ENCODE data around the gene MYT1. TPM values are rescaled to one million over a fixed set of nuclear protein-coding genes. Genes with fewer than 3 reads are reported as not detected.
A peak's percentile ranks its signal among the peaks of the same experiment; 100 is the strongest.

MYT1 gene
- total RNA-seq, 1 experiment from 2014 or later, result 2.0 TPM

DNA sequence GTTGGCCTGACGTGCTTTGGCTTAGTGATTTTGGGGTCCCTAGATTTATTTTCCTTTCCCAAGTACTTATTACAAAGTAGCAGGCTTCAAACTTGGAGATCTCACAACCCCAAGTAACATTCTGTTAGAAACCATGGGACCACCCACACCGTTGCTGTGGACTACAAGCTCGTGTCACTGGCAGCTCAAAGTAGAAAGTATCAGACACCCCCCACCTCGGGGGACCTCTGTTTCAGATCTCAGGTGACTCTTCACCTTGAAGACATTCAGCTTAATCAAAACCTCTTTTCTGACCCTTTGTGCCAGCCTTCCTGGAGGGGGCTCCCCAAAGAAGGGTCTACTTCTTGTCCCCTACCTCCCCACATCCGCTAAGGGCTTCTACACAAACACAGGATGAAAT lies 15.7 kb upstream of the MYT1 start:
- Mint-ChIP-seq H3K9me3 (peaks cover 31% of the 10 kb centered on the region), H3K4me1 (peaks cover 24% of the 10 kb centered on the region), H3K36me3 (peaks cover 26% of the 10 kb centered on the region), H3K27me3 (ENCODE audit: low read depth) (no peaks in the 10 kb centered on the region; the same call in 1 of the 2 replicates), H3K27ac (0 out of 2 replicates have a peak overlapping the region, but pooled peaks have one; percentile 22), H3K4me3 (no peak overlapping the region)
- CTCF ChIA-PET, result no interaction called here
- DNase-seq (ENCODE audit: low spot score) (no peak), ATAC-seq (no peak)
- POLR2A ChIA-PET, result no interaction called here
- TF ChIP-seq, protein P1, sequence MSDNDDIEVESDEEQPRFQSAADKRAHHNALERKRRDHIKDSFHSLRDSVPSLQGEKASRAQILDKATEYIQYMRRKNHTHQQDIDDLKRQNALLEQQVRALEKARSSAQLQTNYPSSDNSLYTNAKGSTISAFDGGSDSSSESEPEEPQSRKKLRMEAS (CRISPR knock-in tag; IDR thresholded peaks at IDR 0.05), result no peak
- TF ChIP-seq, protein P2, sequence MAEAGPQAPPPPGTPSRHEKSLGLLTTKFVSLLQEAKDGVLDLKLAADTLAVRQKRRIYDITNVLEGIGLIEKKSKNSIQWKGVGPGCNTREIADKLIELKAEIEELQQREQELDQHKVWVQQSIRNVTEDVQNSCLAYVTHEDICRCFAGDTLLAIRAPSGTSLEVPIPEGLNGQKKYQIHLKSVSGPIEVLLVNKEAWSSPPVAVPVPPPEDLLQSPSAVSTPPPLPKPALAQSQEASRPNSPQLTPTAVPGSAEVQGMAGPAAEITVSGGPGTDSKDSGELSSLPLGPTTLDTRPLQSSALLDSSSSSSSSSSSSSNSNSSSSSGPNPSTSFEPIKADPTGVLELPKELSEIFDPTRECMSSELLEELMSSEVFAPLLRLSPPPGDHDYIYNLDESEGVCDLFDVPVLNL (CRISPR knock-in tag; IDR thresholded peaks at IDR 0.05; ENCODE audit: borderline replicate concordance, low read depth), result no peak
- TF ChIP-seq ESRRA (CRISPR knock-in tag; IDR thresholded peaks at IDR 0.05; ENCODE audit: borderline replicate concordance) (no peak), ZNF416 (CRISPR knock-in tag; IDR thresholded peaks at IDR 0.05) (no peak), RORB (CRISPR knock-in tag; IDR thresholded peaks at IDR 0.05) (no peak), NFATC4 (CRISPR knock-in tag; IDR thresholded peaks at IDR 0.05) (no peak), EMX1 (CRISPR knock-in tag; IDR thresholded peaks at IDR 0.05) (no peak), CREB1 (CRISPR knock-in tag; IDR thresholded peaks at IDR 0.05) (no peak), GTF2I (CRISPR knock-in tag; conservative IDR thresholded peaks at IDR 0.05) (no peak)
- TF ChIP-seq, protein P3, sequence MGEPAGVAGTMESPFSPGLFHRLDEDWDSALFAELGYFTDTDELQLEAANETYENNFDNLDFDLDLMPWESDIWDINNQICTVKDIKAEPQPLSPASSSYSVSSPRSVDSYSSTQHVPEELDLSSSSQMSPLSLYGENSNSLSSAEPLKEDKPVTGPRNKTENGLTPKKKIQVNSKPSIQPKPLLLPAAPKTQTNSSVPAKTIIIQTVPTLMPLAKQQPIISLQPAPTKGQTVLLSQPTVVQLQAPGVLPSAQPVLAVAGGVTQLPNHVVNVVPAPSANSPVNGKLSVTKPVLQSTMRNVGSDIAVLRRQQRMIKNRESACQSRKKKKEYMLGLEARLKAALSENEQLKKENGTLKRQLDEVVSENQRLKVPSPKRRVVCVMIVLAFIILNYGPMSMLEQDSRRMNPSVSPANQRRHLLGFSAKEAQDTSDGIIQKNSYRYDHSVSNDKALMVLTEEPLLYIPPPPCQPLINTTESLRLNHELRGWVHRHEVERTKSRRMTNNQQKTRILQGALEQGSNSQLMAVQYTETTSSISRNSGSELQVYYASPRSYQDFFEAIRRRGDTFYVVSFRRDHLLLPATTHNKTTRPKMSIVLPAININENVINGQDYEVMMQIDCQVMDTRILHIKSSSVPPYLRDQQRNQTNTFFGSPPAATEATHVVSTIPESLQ (CRISPR knock-in tag; IDR thresholded peaks at IDR 0.05), result no peak

DNA sequence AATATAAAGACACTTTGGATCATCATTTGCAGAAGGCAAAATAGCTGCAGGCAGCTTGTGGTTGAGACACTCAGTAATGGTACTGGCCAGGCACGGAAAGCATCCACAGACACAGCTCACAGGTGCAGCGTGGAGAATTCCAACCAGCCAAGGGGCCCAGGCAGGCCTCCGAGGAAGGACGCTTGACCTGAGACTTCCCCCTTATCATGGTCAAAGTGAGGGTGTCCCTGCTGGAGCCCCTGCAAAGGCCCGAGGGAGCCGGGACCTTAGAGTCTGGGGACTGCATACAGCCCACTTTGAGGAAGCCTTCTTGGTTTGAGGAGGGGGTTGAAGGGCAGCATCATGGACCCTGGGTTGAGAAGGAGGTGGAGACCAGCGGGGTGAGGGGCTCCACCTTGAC lies 15.1 kb upstream of the MYT1 start:
- Mint-ChIP-seq H3K4me1 (peaks cover 24% of the 10 kb centered on the region), H3K9me3 (peaks cover 25% of the 10 kb centered on the region), H3K4me3 (no peak overlapping the region), H3K27ac (no peak overlapping the region), H3K36me3 (peaks cover 20% of the 10 kb centered on the region), H3K27me3 (ENCODE audit: low read depth) (no peaks in the 10 kb centered on the region; the same call in 1 of the 2 replicates)
- POLR2A ChIA-PET, result no interaction called here
- TF ChIP-seq HMGA2 (CRISPR knock-in tag; IDR thresholded peaks at IDR 0.05) (no peak), SOX15 (CRISPR knock-in tag; IDR thresholded peaks at IDR 0.05) (no peak), ZNF121 (CRISPR knock-in tag; IDR thresholded peaks at IDR 0.05) (no peak), CBFB (CRISPR knock-in tag; IDR thresholded peaks at IDR 0.05; ENCODE audit: low read depth) (no peak), GABPB1 (CRISPR knock-in tag; IDR thresholded peaks at IDR 0.05) (no peak), ZNF317 (CRISPR knock-in tag; IDR thresholded peaks at IDR 0.05; ENCODE audit: borderline replicate concordance, low read depth) (no peak), EMX1 (CRISPR knock-in tag; IDR thresholded peaks at IDR 0.05) (no peak), FOXK1 (CRISPR knock-in tag; IDR thresholded peaks at IDR 0.05) (no peak)
- TF ChIP-seq, protein P4, sequence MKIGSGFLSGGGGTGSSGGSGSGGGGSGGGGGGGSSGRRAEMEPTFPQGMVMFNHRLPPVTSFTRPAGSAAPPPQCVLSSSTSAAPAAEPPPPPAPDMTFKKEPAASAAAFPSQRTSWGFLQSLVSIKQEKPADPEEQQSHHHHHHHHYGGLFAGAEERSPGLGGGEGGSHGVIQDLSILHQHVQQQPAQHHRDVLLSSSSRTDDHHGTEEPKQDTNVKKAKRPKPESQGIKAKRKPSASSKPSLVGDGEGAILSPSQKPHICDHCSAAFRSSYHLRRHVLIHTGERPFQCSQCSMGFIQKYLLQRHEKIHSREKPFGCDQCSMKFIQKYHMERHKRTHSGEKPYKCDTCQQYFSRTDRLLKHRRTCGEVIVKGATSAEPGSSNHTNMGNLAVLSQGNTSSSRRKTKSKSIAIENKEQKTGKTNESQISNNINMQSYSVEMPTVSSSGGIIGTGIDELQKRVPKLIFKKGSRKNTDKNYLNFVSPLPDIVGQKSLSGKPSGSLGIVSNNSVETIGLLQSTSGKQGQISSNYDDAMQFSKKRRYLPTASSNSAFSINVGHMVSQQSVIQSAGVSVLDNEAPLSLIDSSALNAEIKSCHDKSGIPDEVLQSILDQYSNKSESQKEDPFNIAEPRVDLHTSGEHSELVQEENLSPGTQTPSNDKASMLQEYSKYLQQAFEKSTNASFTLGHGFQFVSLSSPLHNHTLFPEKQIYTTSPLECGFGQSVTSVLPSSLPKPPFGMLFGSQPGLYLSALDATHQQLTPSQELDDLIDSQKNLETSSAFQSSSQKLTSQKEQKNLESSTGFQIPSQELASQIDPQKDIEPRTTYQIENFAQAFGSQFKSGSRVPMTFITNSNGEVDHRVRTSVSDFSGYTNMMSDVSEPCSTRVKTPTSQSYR (CRISPR knock-in tag; IDR thresholded peaks at IDR 0.05), result no peak
- TF ChIP-seq, protein P5, sequence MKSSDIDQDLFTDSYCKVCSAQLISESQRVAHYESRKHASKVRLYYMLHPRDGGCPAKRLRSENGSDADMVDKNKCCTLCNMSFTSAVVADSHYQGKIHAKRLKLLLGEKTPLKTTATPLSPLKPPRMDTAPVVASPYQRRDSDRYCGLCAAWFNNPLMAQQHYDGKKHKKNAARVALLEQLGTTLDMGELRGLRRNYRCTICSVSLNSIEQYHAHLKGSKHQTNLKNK (CRISPR knock-in tag; IDR thresholded peaks at IDR 0.05), result no peak
- TF ChIP-seq, protein P6, sequence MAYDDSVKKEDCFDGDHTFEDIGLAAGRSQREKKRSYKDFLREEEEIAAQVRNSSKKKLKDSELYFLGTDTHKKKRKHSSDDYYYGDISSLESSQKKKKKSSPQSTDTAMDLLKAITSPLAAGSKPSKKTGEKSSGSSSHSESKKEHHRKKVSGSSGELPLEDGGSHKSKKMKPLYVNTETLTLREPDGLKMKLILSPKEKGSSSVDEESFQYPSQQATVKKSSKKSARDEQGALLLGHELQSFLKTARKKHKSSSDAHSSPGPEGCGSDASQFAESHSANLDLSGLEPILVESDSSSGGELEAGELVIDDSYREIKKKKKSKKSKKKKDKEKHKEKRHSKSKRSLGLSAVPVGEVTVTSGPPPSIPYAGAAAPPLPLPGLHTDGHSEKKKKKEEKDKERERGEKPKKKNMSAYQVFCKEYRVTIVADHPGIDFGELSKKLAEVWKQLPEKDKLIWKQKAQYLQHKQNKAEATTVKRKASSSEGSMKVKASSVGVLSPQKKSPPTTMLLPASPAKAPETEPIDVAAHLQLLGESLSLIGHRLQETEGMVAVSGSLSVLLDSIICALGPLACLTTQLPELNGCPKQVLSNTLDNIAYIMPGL (CRISPR knock-in tag; IDR thresholded peaks at IDR 0.05), result no peak
- ATAC-seq (no peak), DNase-seq (ENCODE audit: low spot score) (peak; percentile 4)
- CTCF ChIA-PET, result no interaction called here
